Activated T-cell treated with anti-CD3 and anti-CD28 coated beads, Interleukin-2, amount 50 U/mL, for 24 hours (primary cell): Measurements from ENCODE around the gene LRRC8A.
"Not testable (repeated sequence)": the region's sequence is repeated elsewhere in the genome, so short reads cannot be mapped to it uniquely, and the experiment has no call there.

Source experiments
- DNase-seq: peaks from one replicate; pipeline ENCODE4 v3.0.0-alpha.2; 2020
- H3K27ac Mint-ChIP-seq: 2 replicates; pipeline ENCODE4 v1.8.0; 2020; ENCODE audit warnings: mild to moderate bottlenecking, mixed read lengths
- H3K27me3 Mint-ChIP-seq: 2 replicates; pipeline ENCODE4 v1.8.0; 2020; ENCODE audit warnings: mixed read lengths
- H3K36me3 Mint-ChIP-seq: 2 replicates; pipeline ENCODE4 v1.8.0; 2020; ENCODE audit warnings: low read depth, mixed read lengths
- H3K4me1 Mint-ChIP-seq: 2 replicates; pipeline ENCODE4 v1.8.0; 2020; ENCODE audit warnings: low read depth, mixed read lengths
- H3K4me3 Mint-ChIP-seq: 2 replicates; pipeline ENCODE4 v1.8.0; 2020; ENCODE audit warnings: mild to moderate bottlenecking, moderate library complexity, mixed read lengths
- H3K9me3 Mint-ChIP-seq: 2 replicates; pipeline ENCODE4 v1.8.0; 2020; ENCODE audit warnings: mixed read lengths

The LRRC8A gene

DNA sequence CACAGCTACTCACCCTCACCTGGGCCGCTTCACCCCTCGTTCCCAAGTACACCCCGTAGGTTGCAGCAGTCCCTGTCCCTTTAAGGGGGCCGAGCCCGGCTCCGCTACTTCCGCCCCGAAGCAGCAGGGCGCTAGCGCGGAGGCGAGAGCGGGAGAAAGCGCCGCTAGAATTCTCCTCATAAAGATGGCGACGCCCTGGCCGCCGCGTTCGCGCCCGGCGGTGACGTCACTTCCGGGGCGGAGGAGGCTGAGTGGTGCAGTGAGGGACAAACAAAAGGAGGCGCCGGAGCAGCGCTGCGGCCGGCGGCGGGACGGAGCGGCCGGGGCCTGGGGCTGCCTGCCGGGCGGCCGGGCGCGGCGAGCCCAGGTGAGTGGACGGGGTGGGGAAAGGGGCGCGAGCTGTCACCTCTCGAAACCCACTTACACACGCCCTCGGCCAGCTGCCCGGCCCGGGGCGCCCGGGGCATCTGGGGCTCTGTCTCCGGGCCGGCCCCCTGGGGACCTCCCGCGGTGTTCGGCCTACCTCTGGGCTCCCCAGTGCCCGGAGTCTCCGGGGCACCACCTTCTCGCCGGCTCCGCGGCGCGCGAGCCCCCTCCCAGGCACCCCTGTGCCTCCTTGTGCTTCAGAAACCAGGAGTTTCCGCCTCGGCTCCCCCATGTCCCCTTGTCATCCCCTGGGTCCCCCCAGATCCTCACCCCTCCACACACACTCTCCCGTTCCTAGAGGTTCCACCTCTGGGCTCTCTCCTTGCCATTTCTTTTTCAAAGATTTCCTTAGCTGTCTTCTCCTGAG is at the start of gene LRRC8A, which contains the start of gene KYAT1:
Gene LRRC8A, plus strand, starts transcription at position 250 of the 793 bp plus-strand sequence. CDS start 25,032 bp downstream, outside the sequence.
Gene KYAT1, minus strand, starts transcription at position 67 of the 793 bp plus-strand sequence. CDS start 36,545 bp downstream, outside the sequence.
- peaks cover 49% of the 10 kb centered on the region for H3K36me3 Mint-ChIP-seq
- peak within 1 kb of the TSS; percentile 90 for H3K4me3 Mint-ChIP-seq
- H3K27me3 Mint-ChIP-seq, result no peaks in the 10 kb centered on the region
- peak within 1 kb of the TSS; percentile 92 for H3K27ac Mint-ChIP-seq
- DNase-seq, result peak; percentile 99
- H3K4me1 Mint-ChIP-seq, result peaks cover 54% of the 10 kb centered on the region
- no peaks in the 10 kb centered on the region for H3K9me3 Mint-ChIP-seq

DNA sequence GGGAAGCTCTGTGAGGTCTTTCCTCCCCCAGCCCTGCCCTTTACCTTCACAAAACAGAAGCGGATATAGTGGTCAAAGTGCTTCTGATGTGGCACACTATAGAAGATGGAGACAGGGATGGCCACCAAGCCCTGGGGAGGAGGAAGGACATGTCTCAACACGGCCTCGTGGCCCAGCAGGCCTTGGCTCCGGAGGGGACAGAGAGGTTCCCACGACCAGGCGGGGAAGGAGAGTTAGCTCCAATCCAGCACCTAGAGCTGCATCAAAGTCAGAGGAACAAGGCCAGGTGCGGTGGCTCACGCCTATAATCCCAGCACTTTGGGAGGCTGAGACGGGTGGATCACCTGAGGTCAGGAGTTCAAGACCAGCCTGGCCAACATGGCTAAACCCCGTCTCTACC is 48.2 kb upstream of the LRRC8A start:
- DNase-seq, result no peak
- peaks cover 56% of the 10 kb centered on the region for H3K36me3 Mint-ChIP-seq
- no peaks in the 10 kb centered on the region for H3K9me3 Mint-ChIP-seq
- H3K27ac Mint-ChIP-seq, result no peak overlapping the region
- no peak overlapping the region for H3K4me3 Mint-ChIP-seq
- H3K4me1 Mint-ChIP-seq, result peaks cover 10% of the 10 kb centered on the region
- no peaks in the 10 kb centered on the region for H3K27me3 Mint-ChIP-seq

DNA sequence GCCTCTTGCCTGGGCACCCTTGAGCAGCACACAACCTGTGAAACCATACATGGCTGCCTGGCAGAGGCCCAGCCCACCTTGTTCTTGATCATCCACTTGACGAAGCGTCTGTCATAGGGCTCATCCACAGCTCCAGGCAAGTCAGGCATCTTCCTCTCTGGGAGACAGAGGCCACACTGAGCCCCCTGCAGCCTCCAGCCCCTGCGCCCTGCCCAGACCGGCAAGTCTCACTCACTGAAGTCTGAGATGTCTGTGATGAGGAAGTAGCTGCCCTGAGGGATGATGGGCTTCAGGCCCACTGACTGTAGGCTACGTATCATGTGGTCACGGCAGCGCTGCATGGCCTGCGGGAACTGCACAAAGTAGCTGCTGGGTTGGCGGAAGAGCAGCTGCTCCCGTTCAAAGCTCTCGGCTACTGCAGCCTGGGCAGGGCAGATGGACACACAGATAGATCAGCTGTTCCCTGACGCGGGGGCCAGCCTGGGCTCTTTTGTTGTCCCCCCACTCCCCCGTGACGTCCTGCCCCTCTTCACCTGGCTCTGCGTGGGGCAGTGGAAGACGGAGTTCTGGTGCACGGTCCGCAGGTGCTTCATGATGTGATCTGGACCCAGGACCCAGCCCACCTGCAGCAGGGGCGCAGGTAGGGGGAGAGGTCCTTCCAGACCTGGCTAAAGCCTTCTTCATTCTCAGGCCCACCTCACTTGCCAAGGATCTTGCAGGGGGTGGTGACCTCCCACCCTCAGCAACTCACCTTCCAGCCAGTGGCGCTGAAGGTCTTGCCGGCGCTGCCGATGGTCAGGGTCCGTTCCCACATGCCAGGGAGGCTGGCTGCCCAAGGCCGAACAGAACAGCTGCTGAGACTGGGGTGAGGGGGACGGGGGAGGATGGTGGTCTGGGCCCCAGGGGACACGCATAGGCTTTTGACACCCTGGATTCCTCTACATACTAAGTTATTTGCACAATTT is 46.4 kb upstream of the LRRC8A start:
- H3K27ac Mint-ChIP-seq, result no peak overlapping the region
- H3K9me3 Mint-ChIP-seq, result no peaks in the 10 kb centered on the region
- H3K4me1 Mint-ChIP-seq, result no peaks in the 10 kb centered on the region
- no peak for DNase-seq
- peaks cover 60% of the 10 kb centered on the region for H3K36me3 Mint-ChIP-seq
- H3K27me3 Mint-ChIP-seq, result no peaks in the 10 kb centered on the region
- no peak overlapping the region for H3K4me3 Mint-ChIP-seq

DNA sequence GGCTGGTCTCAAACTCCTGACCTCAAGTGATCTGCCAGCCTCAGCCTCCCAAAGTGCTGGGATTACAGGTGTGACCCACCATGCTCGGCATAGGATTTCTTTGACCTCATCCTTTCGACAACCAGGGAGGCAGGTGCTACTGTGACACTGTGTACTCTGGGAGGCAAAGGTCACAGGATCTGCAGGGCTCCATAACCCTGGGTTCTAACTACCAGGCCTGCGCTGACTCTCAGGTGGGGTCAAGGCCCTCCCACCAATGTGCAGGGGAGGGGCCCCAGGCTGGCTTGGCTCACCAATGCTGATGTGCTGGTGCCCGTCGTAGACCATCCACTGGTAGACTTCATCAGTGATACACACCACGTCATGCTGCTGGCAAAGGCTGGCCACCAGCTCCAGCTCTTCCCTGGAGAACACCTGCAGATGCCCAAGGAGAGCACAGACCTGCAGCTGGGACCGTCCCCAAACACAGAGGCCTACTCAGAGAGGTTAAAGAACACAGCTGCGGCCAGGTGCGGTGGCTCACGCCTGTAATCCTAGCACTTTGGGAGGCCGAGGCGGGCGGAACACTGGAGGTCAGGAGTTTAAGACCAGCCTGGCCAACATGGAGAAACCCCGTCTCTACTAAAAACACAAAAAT is 45.3 kb upstream of the LRRC8A start:
- no peaks in the 10 kb centered on the region for H3K9me3 Mint-ChIP-seq
- no peak overlapping the region for H3K27ac Mint-ChIP-seq
- no peaks in the 10 kb centered on the region for H3K4me1 Mint-ChIP-seq
- peaks cover 62% of the 10 kb centered on the region for H3K36me3 Mint-ChIP-seq
- H3K4me3 Mint-ChIP-seq, result no peak overlapping the region
- DNase-seq, result no peak
- no peaks in the 10 kb centered on the region for H3K27me3 Mint-ChIP-seq

DNA sequence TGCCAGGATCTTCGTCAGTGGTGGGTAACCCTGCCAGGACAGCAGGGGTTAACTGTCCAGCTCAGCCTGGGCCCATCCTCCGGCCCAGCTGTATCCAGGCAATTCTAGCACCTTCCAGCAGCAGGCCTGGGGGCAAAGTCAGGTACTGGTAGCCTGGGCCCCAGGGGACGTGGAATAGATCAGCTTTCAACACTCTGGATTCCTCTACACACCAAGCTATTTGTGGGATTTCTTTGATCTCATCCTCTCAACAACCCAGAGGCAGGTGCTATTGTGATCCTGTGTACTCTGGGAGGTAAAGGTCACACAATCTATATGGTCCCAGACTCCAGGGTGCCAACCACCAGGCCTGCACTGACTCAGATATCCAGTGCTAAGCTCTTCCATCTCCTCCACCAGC is 43.6 kb upstream of the LRRC8A start:
- H3K9me3 Mint-ChIP-seq, result no peaks in the 10 kb centered on the region
- H3K27ac Mint-ChIP-seq, result no peak overlapping the region
- no peaks in the 10 kb centered on the region for H3K4me1 Mint-ChIP-seq
- no peaks in the 10 kb centered on the region for H3K27me3 Mint-ChIP-seq
- no peak overlapping the region for H3K4me3 Mint-ChIP-seq
- H3K36me3 Mint-ChIP-seq, result peaks cover 62% of the 10 kb centered on the region
- DNase-seq, result no peak

DNA sequence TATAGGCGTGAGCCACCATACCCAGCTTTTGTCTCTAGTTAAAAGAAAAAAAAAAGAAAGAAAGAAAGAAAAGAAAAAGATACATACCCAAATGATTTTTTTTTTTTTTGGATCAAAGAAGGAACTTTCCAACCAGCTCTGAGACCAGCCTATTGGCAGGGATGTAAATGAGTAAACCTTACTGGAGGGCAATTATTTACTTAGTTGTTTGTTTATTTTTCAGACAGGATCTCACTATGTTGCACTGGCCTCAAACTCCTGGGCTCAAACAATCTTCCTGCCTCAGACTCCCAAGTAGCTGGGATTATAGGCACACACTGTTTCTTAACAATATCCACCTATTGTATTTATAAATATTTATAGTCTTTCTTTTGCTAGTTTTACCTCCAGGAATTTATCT is 41.4 kb upstream of the LRRC8A start:
- Mint-ChIP-seq H3K4me3 (no peak overlapping the region), H3K36me3 (peaks cover 53% of the 10 kb centered on the region), H3K27ac (no peak overlapping the region), H3K9me3 (no peaks in the 10 kb centered on the region), H3K27me3 (no peaks in the 10 kb centered on the region), H3K4me1 (no peaks in the 10 kb centered on the region)
- no peak for DNase-seq

DNA sequence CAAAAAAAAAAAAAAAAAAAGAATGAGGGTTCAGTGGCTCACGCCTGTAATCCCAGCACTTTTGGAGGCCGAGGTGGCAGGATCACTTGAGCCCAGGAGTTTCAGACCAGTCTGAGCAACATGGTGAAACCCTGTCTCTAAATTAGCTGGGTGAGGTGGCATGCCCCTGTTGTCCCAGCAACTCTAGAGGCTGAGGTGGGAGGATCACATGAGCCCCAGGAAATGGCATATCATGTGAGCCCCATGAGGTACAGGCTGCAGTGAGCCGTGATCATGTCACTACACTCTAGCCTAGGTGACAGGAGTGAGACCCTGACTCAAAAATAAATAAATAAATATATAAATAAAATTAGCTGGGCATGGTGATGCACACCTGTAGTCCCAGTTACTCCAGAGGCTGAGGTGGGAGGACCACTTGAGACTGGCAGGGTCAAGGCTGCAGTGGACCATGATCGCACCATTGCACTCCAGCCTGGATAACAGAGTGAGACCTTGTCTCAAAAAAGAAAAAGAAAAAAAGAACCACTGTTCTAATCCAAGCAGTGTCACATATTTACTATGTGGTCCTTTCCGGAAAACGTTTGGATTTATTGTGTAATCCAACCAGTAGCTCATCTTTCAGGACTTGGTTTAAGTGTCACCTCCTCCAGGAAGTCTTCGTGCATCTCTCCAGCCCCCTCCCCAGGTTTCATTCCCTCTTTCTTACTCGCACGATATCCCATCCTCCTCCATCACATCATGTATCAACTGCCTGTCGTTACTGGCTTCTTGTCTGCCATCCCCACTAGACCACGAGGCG is 40.0 kb upstream of the LRRC8A start:
- Mint-ChIP-seq H3K4me3 (no peak overlapping the region), H3K27ac (no peak overlapping the region), H3K36me3 (peaks cover 46% of the 10 kb centered on the region), H3K4me1 (no peaks in the 10 kb centered on the region), H3K9me3 (no peaks in the 10 kb centered on the region), H3K27me3 (no peaks in the 10 kb centered on the region)
- DNase-seq, result no peak

DNA sequence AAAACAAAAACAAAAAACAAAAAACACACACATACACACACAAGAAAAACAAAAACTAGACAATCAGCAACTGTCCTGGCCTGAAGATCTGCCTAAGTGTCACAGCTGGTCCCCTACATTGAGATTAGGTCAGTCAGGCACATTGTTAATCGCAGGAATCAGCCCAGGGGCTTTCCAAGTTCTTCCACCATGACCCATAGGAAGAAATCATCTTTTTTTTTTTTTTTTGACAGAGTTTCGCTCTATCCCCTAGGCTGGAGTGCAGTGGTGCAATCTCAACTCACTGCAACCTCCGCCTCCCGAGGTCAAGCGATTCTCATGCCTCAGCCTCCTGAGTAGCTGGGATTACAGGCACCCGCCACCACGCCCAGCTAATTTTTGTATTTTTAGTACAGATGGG is 38.8 kb upstream of the LRRC8A start:
- not testable (repeated sequence) for H3K27me3 Mint-ChIP-seq, H3K4me1 Mint-ChIP-seq, H3K9me3 Mint-ChIP-seq, H3K27ac Mint-ChIP-seq, DNase-seq, H3K4me3 Mint-ChIP-seq
- peaks cover 40% of the 10 kb centered on the region for H3K36me3 Mint-ChIP-seq

DNA sequence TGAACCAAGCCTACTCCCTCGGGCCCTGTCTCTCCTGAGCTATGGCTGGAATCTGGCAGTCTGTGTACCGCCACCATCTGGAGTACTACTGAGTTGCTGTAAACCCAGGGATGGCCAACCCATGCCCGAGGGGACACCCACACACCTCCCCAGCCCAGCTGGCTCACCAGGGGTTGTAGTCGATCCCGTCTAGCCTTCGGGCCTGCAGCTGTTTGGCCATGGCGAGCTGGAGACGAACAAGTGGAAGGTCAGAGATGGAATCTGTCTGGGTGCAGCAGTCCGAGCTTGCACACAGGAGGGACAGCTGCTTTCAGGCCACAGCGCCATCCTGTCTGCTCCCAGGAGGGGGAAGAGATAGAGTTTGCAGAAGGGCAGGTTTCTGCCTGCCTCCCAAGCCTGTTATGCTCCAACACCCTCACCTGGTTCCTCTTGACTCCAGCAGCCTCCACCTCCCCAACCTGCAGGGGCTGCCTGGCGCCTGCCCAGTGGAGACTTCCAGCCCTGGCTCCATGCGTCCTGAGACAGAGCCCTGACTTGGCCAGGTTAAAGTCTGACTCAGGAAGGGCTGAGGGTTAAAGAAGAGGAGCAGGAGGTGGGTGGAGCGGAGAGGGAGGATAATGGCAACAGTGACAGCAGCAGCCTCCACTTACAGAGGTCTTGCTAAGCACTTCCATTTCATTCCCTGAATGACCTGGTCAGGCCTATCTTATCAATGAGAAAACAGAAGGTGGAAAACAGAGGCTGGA is 36.6 kb upstream of the LRRC8A start:
- Mint-ChIP-seq H3K9me3 (peaks cover 3% of the 10 kb centered on the region), H3K4me3 (no peak overlapping the region), H3K27ac (no peak overlapping the region), H3K4me1 (no peaks in the 10 kb centered on the region), H3K36me3 (peaks cover 31% of the 10 kb centered on the region), H3K27me3 (no peaks in the 10 kb centered on the region)
- no peak for DNase-seq

DNA sequence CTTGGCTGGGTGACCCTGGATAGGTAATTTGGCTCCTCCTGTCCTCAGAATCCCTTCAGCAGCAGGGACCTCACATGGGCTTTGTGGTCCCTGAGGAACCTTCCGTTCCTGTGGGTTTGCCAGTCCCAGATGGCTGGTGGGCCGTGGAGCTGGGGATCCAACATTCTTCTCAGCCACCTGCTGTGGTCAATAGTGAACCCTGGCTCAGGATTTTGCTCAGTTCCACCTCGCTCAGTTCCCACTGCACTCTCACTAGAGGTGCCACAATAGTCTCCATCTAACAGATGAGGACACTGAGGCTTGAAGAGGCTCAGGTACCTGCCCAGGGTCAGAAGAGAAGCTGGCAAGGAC is 35.3 kb upstream of the LRRC8A start:
- Mint-ChIP-seq H3K36me3 (peaks cover 40% of the 10 kb centered on the region), H3K27ac (no peak overlapping the region)
- DNase-seq, result no peak

DNA sequence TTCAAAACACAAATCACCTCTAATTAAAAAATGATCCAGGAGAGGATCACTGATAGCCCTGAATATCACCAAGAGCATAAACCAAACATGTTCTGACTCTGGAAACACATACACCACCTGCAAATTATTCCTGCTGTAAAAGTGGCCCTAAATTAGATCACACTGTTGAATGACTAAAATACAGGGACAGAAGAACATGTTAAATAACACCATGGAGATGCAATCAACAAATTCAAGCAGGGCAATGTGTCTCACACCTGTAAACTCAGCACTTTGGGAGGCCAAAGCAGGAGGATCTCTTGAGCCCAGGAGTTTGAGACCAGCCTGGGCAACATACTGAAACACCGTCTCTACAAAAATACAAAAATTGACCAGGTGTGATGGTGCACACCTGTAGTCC is 34.1 kb upstream of the LRRC8A start:
- no peak overlapping the region for H3K4me3 Mint-ChIP-seq
- H3K36me3 Mint-ChIP-seq, result peaks cover 36% of the 10 kb centered on the region
- H3K27ac Mint-ChIP-seq, result no peak overlapping the region
- peaks cover 13% of the 10 kb centered on the region for H3K9me3 Mint-ChIP-seq
- no peak for DNase-seq
- H3K27me3 Mint-ChIP-seq, result no peaks in the 10 kb centered on the region
- no peaks in the 10 kb centered on the region for H3K4me1 Mint-ChIP-seq

More for the DNA sequence above, 35.3 kb upstream of the LRRC8A start:
- Mint-ChIP-seq H3K4me1 (no peaks in the 10 kb centered on the region), H3K4me3 (no peak overlapping the region), H3K9me3 (peaks cover 13% of the 10 kb centered on the region), H3K27me3 (no peaks in the 10 kb centered on the region)

DNA sequence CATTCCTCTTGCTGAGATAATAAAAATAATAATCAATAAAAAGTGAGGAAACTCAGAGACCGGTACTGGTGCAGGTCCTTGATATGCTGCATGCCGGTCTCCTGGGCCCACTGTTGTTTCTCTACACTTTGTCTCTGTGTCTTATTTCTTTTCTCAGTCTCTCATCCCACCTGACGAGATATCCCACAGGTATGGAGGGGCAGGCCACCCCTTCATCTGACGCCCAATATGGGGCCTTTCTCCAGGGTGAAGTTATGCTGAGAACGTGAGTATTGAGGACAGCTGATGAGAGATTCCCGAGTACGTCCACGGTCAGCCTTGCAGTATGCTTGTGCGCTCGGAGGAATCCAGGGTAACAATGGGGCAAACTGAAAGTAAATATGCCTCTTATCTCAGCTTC is 30.9 kb upstream of the LRRC8A start:
- H3K4me1 Mint-ChIP-seq, H3K27ac Mint-ChIP-seq, H3K27me3 Mint-ChIP-seq, DNase-seq, H3K4me3 Mint-ChIP-seq: not testable (repeated sequence)
- Mint-ChIP-seq H3K9me3 (peaks cover 13% of the 10 kb centered on the region), H3K36me3 (peaks cover 24% of the 10 kb centered on the region)

DNA sequence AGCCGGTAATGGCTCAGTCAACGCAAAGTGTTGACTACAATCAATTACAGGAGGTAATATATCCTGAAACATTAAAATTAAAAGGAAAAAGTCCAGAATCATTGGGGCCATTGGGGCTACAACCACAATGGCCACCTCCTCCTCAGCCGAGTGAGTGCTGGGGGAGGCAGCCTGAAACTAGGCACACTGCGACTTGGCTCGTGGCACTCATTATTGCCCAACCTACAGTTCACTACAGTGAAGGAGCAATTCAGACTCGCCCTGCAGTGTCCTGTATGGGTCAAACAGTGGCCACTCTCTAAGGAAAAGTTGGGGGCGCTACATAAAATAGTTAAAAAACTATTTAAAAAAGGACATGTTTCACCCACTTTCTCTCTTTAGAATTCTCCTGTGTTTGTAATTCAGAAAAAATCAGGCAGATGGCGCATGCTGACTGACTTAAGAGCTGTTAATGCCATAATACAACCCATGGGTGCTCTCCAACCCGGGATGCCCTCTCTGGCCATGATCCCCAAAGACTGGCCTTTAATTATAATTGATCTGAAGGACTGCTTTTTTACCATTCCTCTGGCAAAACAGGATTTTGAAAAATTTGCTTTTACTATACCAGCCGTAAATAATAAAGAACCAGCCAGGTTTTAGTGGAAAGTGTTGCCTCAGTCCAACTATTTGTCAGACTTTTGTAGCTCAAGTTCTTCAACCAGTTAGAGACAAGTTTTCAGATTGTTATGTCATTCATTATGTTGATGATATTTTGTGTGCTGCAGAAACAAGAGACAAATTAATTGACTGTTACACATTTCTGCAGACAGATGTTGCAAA is 29.9 kb upstream of the LRRC8A start:
- H3K27ac Mint-ChIP-seq, H3K27me3 Mint-ChIP-seq, DNase-seq, H3K4me1 Mint-ChIP-seq, H3K4me3 Mint-ChIP-seq: not testable (repeated sequence)
- Mint-ChIP-seq H3K9me3 (peaks cover 13% of the 10 kb centered on the region), H3K36me3 (peaks cover 24% of the 10 kb centered on the region)
